Sigmoid colon (tissue), 3 donors: ENCODE results near the gene DNAJC17.

Source experiments
- CTCF ChIP-seq, 4 experiments: fragments of 450-650 bp in 3 of 4; fragments of 200-600 bp in 1 of 4; IDR thresholded peaks; one replicate each; pipeline ENCODE4 v1.5.1; 2016 to 2019; ENCODE audit warnings: antibody characterized with exemption in 4 of 4, mild to moderate bottlenecking in 3 of 4, moderate library complexity in 2 of 4
- POLR2A ChIP-seq, 2 donors: fragments of 450-650 bp; IDR thresholded peaks; one replicate each; pipeline ENCODE4 v1.6.1; 2016; ENCODE audit warnings: antibody characterized with exemption in 2 of 2, mild to moderate bottlenecking in 2 of 2, moderate library complexity in 2 of 2

GRCh38 chr15:40782609-40783227, 24.6 kb downstream of the DNAJC17 start:
- peak in 3 of 4 experiments; percentile 20 to 33 (median 31) for TF ChIP-seq CTCF (IDR thresholded peaks at IDR 0.05)
- TF ChIP-seq POLR2A (IDR thresholded peaks at IDR 0.05), result no peak
